Liver (tissue), 3 donors: ENCODE measurements around the gene GREB1L.

Experiments used
- EGR1 ChIP-seq, 2 donors: IDR thresholded peaks; 2 replicates each; pipeline ENCODE4 v1.6.1; 2016 to 2018; ENCODE audit warnings: antibody characterized with exemption in 2 of 2, low read depth in 2 of 2
- FOXA1 ChIP-seq: IDR thresholded peaks from 2 replicates; pipeline ENCODE4 v1.6.1; 2016; ENCODE audit warnings: antibody characterized with exemption
- GABPA ChIP-seq, 2 donors: IDR thresholded peaks in 1 of 2; conservative IDR thresholded peaks in 1 of 2; 2 replicates each; pipeline ENCODE4 v1.6.1; 2016; ENCODE audit warnings: antibody characterized with exemption in 2 of 2, mild to moderate bottlenecking in 1 of 2, moderate library complexity in 1 of 2
- JUND ChIP-seq, 2 donors: IDR thresholded peaks; 2 replicates each; pipeline ENCODE4 v1.6.1; 2016; ENCODE audit warnings: antibody characterized with exemption in 2 of 2
- RAD21 ChIP-seq, 2 donors: IDR thresholded peaks; 2 replicates each; pipeline ENCODE4 v1.6.1; 2016; ENCODE audit warnings: antibody characterized with exemption in 2 of 2, mild to moderate bottlenecking in 2 of 2
- RXRA ChIP-seq, 2 donors: IDR thresholded peaks; 2 replicates each; pipeline ENCODE4 v1.6.1; 2017 to 2018; ENCODE audit warnings: antibody characterized with exemption in 2 of 2, mild to moderate bottlenecking in 1 of 2
- TF ChIP-seq, protein P1 (sequence below): fragments of 150-350 bp; IDR thresholded peaks from 2 replicates; pipeline ENCODE4 v1.5.1; 2017; ENCODE audit warnings: improper control_type of control experiment, low read depth, low read length; ENCODE audit not compliant: missing input control
- TF ChIP-seq, protein P2 (sequence below): IDR thresholded peaks from 2 replicates; pipeline ENCODE4 v1.6.1; 2016; ENCODE audit warnings: antibody characterized with exemption, mild to moderate bottlenecking
- TF ChIP-seq, protein P3 (sequence below): IDR thresholded peaks from 2 replicates; pipeline ENCODE4 v1.6.1; 2016; ENCODE audit warnings: antibody characterized with exemption
- TF ChIP-seq, protein P4 (sequence below): IDR thresholded peaks from 2 replicates; pipeline ENCODE4 v1.6.1; 2016; ENCODE audit warnings: antibody characterized with exemption
- donor health status: healthy.
- donor health status: healthy.

DNA sequence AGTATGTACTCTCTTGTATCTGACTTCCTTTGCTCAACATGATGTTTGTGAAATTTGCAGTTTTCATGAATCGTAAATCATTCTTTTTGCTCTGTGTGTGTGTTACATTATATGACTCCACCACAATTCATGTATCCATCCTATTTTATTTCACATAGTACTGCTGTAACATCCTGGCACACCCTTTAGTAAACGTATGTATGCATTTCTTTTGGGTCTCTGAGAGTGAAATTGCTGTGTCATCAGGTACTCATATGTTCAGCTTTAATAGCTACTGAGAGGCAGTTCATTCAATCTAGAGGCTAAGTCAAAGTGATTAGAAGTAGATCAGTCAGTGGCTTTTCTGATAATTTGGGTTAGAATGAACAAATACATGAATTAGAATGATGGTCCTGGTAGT, 239.7 kb downstream of the GREB1L start:
- TF ChIP-seq, protein P1, sequence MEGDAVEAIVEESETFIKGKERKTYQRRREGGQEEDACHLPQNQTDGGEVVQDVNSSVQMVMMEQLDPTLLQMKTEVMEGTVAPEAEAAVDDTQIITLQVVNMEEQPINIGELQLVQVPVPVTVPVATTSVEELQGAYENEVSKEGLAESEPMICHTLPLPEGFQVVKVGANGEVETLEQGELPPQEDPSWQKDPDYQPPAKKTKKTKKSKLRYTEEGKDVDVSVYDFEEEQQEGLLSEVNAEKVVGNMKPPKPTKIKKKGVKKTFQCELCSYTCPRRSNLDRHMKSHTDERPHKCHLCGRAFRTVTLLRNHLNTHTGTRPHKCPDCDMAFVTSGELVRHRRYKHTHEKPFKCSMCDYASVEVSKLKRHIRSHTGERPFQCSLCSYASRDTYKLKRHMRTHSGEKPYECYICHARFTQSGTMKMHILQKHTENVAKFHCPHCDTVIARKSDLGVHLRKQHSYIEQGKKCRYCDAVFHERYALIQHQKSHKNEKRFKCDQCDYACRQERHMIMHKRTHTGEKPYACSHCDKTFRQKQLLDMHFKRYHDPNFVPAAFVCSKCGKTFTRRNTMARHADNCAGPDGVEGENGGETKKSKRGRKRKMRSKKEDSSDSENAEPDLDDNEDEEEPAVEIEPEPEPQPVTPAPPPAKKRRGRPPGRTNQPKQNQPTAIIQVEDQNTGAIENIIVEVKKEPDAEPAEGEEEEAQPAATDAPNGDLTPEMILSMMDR: no peak
- TF ChIP-seq GABPA (IDR thresholded peaks at IDR 0.05 in 1 of 2, conservative IDR thresholded peaks at IDR 0.05 in 1 of 2) (no peak), FOXA1 (no peak), RXRA (IDR thresholded peaks at IDR 0.05) (no peak), RAD21 (IDR thresholded peaks at IDR 0.05) (no peak), JUND (IDR thresholded peaks at IDR 0.05) (no peak), EGR1 (IDR thresholded peaks at IDR 0.05; ENCODE audit: low read depth in 2 of 2) (no peak)
- TF ChIP-seq, protein P2, sequence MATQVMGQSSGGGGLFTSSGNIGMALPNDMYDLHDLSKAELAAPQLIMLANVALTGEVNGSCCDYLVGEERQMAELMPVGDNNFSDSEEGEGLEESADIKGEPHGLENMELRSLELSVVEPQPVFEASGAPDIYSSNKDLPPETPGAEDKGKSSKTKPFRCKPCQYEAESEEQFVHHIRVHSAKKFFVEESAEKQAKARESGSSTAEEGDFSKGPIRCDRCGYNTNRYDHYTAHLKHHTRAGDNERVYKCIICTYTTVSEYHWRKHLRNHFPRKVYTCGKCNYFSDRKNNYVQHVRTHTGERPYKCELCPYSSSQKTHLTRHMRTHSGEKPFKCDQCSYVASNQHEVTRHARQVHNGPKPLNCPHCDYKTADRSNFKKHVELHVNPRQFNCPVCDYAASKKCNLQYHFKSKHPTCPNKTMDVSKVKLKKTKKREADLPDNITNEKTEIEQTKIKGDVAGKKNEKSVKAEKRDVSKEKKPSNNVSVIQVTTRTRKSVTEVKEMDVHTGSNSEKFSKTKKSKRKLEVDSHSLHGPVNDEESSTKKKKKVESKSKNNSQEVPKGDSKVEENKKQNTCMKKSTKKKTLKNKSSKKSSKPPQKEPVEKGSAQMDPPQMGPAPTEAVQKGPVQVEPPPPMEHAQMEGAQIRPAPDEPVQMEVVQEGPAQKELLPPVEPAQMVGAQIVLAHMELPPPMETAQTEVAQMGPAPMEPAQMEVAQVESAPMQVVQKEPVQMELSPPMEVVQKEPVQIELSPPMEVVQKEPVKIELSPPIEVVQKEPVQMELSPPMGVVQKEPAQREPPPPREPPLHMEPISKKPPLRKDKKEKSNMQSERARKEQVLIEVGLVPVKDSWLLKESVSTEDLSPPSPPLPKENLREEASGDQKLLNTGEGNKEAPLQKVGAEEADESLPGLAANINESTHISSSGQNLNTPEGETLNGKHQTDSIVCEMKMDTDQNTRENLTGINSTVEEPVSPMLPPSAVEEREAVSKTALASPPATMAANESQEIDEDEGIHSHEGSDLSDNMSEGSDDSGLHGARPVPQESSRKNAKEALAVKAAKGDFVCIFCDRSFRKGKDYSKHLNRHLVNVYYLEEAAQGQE: no peak
- TF ChIP-seq, protein P3, sequence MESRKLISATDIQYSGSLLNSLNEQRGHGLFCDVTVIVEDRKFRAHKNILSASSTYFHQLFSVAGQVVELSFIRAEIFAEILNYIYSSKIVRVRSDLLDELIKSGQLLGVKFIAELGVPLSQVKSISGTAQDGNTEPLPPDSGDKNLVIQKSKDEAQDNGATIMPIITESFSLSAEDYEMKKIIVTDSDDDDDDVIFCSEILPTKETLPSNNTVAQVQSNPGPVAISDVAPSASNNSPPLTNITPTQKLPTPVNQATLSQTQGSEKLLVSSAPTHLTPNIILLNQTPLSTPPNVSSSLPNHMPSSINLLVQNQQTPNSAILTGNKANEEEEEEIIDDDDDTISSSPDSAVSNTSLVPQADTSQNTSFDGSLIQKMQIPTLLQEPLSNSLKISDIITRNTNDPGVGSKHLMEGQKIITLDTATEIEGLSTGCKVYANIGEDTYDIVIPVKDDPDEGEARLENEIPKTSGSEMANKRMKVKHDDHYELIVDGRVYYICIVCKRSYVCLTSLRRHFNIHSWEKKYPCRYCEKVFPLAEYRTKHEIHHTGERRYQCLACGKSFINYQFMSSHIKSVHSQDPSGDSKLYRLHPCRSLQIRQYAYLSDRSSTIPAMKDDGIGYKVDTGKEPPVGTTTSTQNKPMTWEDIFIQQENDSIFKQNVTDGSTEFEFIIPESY: no peak
- TF ChIP-seq, protein P4, sequence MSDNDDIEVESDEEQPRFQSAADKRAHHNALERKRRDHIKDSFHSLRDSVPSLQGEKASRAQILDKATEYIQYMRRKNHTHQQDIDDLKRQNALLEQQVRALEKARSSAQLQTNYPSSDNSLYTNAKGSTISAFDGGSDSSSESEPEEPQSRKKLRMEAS: no peak
